Keratinocyte (primary cell): ENCODE results near the gene SRSF2.

ENCODE experiments used
- CTCF ChIP-seq, 3 experiments: IDR thresholded peaks in 1 of 3; conservative IDR thresholded peaks in 1 of 3; optimal IDR thresholded peaks in 1 of 3; 2 replicates in 2 of 3; 3 replicates in 1 of 3; pipeline versions ENCODE3 to v1.5.1; 2011; ENCODE audit warnings: low read length in 3 of 3, mild to moderate bottlenecking in 3 of 3, moderate library complexity in 2 of 3, control low read depth in 1 of 3, inconsistent platforms in 1 of 3; ENCODE audit not compliant: insufficient read depth in 2 of 3; ENCODE audit errors: extremely low read depth in 1 of 3
- EZH2 ChIP-seq: IDR thresholded peaks from one replicate; pipeline ENCODE4 v1.6.1; 2012; ENCODE audit warnings: inconsistent platforms, mild to moderate bottlenecking, low read length, moderate library complexity

- TF ChIP-seq CTCF (optimal IDR thresholded peaks at IDR 0.05 in 1 of 3, IDR thresholded peaks at IDR 0.05 in 1 of 3, conservative IDR thresholded peaks at IDR 0.05 in 1 of 3; ENCODE audit: extremely low read depth in 1 of 3, insufficient read depth in 2 of 3, low read length in 3 of 3) (no peak), EZH2 (no peak)
These were observed 21.4 kb upstream of the SRSF2 start for GRCh38 chr17:76758570-76758969.
